CD14-positive monocyte (primary cell): ENCODE measurements around the gene GAP43. TPM values are rescaled to one million over a fixed set of nuclear protein-coding genes. Genes with fewer than 3 reads are reported as not detected.

Source experiments
- DNase-seq, 3 donors: peaks; one replicate each; pipeline ENCODE4 v3.0.0-alpha.2; 2011 to 2022
- H2AFZ ChIP-seq: 2 replicates; pipeline ENCODE4 v1.6.0; 2012; ENCODE audit warnings: mild to moderate bottlenecking, low read depth, low read length, inconsistent platforms; ENCODE audit not compliant: insufficient read depth, poor library complexity, severe bottlenecking
- H3K27ac ChIP-seq, 2 donors: 1 replicate in 1 of 2; 2 replicates in 1 of 2; pipeline ENCODE4 v1.5.1; 2012 to 2013; ENCODE audit warnings: low read length in 2 of 2, control low read depth in 1 of 2, inconsistent platforms in 1 of 2, low read depth in 1 of 2, mild to moderate bottlenecking in 1 of 2
- H3K27me3 ChIP-seq, 2 donors: one replicate each; pipeline versions ENCODE4 v1.6.0 to v1.6.1; 2011 to 2013; ENCODE audit warnings: low read length in 2 of 2; ENCODE audit not compliant: control insufficient read depth in 2 of 2, insufficient read depth in 2 of 2
- H3K36me3 ChIP-seq, 2 donors: replicated peaks in 1 of 2; 1 replicate in 1 of 2; 2 replicates in 1 of 2; pipeline versions ENCODE4 v1.5.1 to v1.6.1; 2012 to 2013; ENCODE audit warnings: low read length in 2 of 2, control low read depth in 1 of 2, inconsistent platforms in 1 of 2, mild to moderate bottlenecking in 1 of 2; ENCODE audit not compliant: insufficient read depth in 2 of 2, control insufficient read depth in 1 of 2
- H3K4me1 ChIP-seq, 2 donors: 1 replicate in 1 of 2; 2 replicates in 1 of 2; pipeline versions ENCODE4 v1.5.1 to v1.6.1; 2012 to 2013; ENCODE audit warnings: low read length in 2 of 2, control low read depth in 1 of 2, inconsistent platforms in 1 of 2, mild to moderate bottlenecking in 1 of 2, moderate library complexity in 1 of 2; ENCODE audit not compliant: insufficient read depth in 2 of 2, control insufficient read depth in 1 of 2
- H3K4me2 ChIP-seq: replicated peaks from 2 replicates; pipeline ENCODE3; 2012; ENCODE audit warnings: low read length, moderate library complexity, mild to moderate bottlenecking; ENCODE audit not compliant: poor library complexity, severe bottlenecking; ENCODE audit errors: extremely low read depth
- H3K4me3 ChIP-seq, 3 experiments: fragments of 200-600 bp in 1 of 3; sonication (generic) in 1 of 3; replicated peaks in 1 of 3; 1 replicate in 2 of 3; 2 replicates in 1 of 3; pipeline ENCODE4 v1.5.1; 2011 to 2013; ENCODE audit warnings: low read length in 3 of 3, mild to moderate bottlenecking in 3 of 3, control low read depth in 2 of 3, low read depth in 2 of 3, inconsistent platforms in 1 of 3, moderate library complexity in 1 of 3
- H3K79me2 ChIP-seq: 2 replicates; pipeline ENCODE4 v1.6.0; 2012; ENCODE audit warnings: mild to moderate bottlenecking, control low read depth, inconsistent platforms, low read length, moderate library complexity; ENCODE audit not compliant: insufficient read depth
- H3K9ac ChIP-seq: 2 replicates; pipeline ENCODE4 v1.6.0; 2017; ENCODE audit warnings: low read length, mild to moderate bottlenecking; ENCODE audit not compliant: insufficient read depth, poor library complexity, severe bottlenecking
- H3K9me3 ChIP-seq, 2 donors: replicated peaks in 1 of 2; 1 replicate in 1 of 2; 2 replicates in 1 of 2; pipeline versions ENCODE4 v1.5.1 to v1.6.1; 2012 to 2013; ENCODE audit warnings: low read length in 2 of 2, control low read depth in 1 of 2; ENCODE audit not compliant: control insufficient read depth in 1 of 2, insufficient read depth in 1 of 2
- H4K20me1 ChIP-seq: 2 replicates; pipeline ENCODE4 v1.6.0; 2012; ENCODE audit warnings: mild to moderate bottlenecking, low read length, control low read depth, moderate library complexity; ENCODE audit not compliant: insufficient read depth
- H3K27ac Mint-ChIP-seq, 7 donors: one replicate each; pipeline ENCODE4 v1.8.0; 2020; ENCODE audit warnings: mild to moderate bottlenecking in 7 of 7, mixed read lengths in 7 of 7, moderate library complexity in 6 of 7, inconsistent platforms in 2 of 7
- H3K27me3 Mint-ChIP-seq, 3 donors: one replicate each; pipeline ENCODE4 v1.8.0; 2021 to 2022; ENCODE audit warnings: low read depth in 3 of 3, mild to moderate bottlenecking in 3 of 3, mixed read lengths in 3 of 3, moderate library complexity in 3 of 3, inconsistent platforms in 1 of 3
- H3K36me3 Mint-ChIP-seq, 2 donors: one replicate each; pipeline ENCODE4 v1.8.0; 2020; ENCODE audit warnings: mixed read lengths in 2 of 2, inconsistent platforms in 1 of 2, mild to moderate bottlenecking in 1 of 2
- H3K4me1 Mint-ChIP-seq: one replicate; pipeline ENCODE4 v1.8.0; 2020; ENCODE audit warnings: mild to moderate bottlenecking, mixed read lengths
- H3K4me3 Mint-ChIP-seq, 2 donors: one replicate each; pipeline ENCODE4 v1.8.0; 2020; ENCODE audit warnings: mild to moderate bottlenecking in 2 of 2, mixed read lengths in 2 of 2, moderate library complexity in 1 of 2
- H3K9me3 Mint-ChIP-seq, 7 donors: one replicate each; pipeline ENCODE4 v1.8.0; 2020 to 2022; ENCODE audit warnings: mixed read lengths in 7 of 7, mild to moderate bottlenecking in 6 of 7, moderate library complexity in 6 of 7, inconsistent platforms in 2 of 7
- CTCF ChIP-seq: fragments of 200-600 bp; IDR thresholded peaks from one replicate; pipeline ENCODE4 v1.8.0; 2022; ENCODE audit warnings: antibody characterized with exemption, mild to moderate bottlenecking
- WGBS: methylation state at CpG from one replicate; pipeline ENCODE4 v1.1.5; 2013; ENCODE audit warnings: missing lambda C conversion rate; ENCODE audit not compliant: insufficient coverage; 5-methylcytosine and 5-hydroxymethylcytosine counted together
- intact Hi-C, 2 donors: fragments of 100-400 bp; cut with micrococcal nuclease; formaldehyde crosslinking; loops; one replicate each; pipeline versions ENCODE4 v1.15.0 to v1.15.1; 2023
- polyA plus RNA-seq, 3 donors: library from polyadenylated mRNA; depleted of rRNA in 1 of 3; unstranded in 2 of 3; stranded (reverse) in 1 of 3; fragments of 300-500 nt in 2 of 3; fragments of >200 nt in 1 of 3; fragmentation: Illumina TruSeq in 2 of 3; gene quantifications; 1 replicate in 2 of 3; 2 replicates in 1 of 3; pipeline ENCODE4 v1.2.3, GENCODE V29; 2012 to 2021

The GAP43 gene
- polyA plus RNA-seq, 3 donors = not detected

DNA sequence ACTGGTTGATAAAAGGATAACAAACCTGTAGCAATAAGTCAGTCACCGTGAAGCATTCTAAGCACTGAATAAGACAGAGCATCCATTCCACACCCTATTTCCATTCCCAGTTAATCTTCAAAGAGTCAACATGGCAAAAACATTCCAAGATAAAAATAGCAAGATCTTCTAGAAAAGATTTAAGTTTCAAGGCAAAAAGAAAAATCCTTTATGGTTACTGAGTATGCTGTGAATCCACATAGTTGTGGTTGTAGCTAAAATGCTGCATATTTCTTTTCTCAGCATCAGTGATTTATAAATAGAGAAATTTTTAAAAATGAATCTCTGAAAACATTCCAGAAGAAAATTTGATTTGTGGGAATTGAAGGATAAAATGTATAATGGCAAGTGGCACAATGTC is 21.1 kb downstream of the GAP43 start:
- H3K27me3 Mint-ChIP-seq = peaks cover 7% of the 10 kb centered on the region in 3 donors
- H3K4me3 ChIP-seq = no peak overlapping the region

GRCh38 chr3:115646027-115646690 is 22.8 kb downstream of the GAP43 start:
- H3K4me2 ChIP-seq = no peak overlapping the region
- no peak overlapping the region for H3K9ac ChIP-seq
- no peak overlapping the region for H2AFZ ChIP-seq
- H3K4me1 Mint-ChIP-seq = peaks cover 1% of the 10 kb centered on the region
- no peak overlapping the region for H3K27ac Mint-ChIP-seq
- no peaks in the 10 kb centered on the region for H3K9me3 ChIP-seq
- no peaks in the 10 kb centered on the region for H4K20me1 ChIP-seq
- no peaks in the 10 kb centered on the region for H3K79me2 ChIP-seq
- no peak overlapping the region for H3K4me3 Mint-ChIP-seq
- intact Hi-C loops = no loop called here
- H3K4me1 ChIP-seq = no peaks in the 10 kb centered on the region
- H3K36me3 Mint-ChIP-seq = no peaks in the 10 kb centered on the region
- no peak for DNase-seq
- H3K9me3 Mint-ChIP-seq = peaks cover 0 to 13% (median 0%) of the 10 kb centered on the region in 7 donors
- peaks cover 7 to 12% (median 7%) of the 10 kb centered on the region in 3 donors for H3K27me3 Mint-ChIP-seq
- H3K27me3 ChIP-seq = no peaks in the 10 kb centered on the region
- H3K4me3 ChIP-seq = no peak overlapping the region
- no peak overlapping the region for H3K27ac ChIP-seq
- no peak for TF ChIP-seq CTCF
- no peaks in the 10 kb centered on the region for H3K36me3 ChIP-seq
- WGBS = no CpG with 5 or more reads among the region's 2 CpGs

More for the DNA sequence above, 21.1 kb downstream of the GAP43 start:
- Histone ChIP-seq H3K9me3 (no peaks in the 10 kb centered on the region), H3K36me3 (no peaks in the 10 kb centered on the region), H4K20me1 (no peaks in the 10 kb centered on the region), H3K79me2 (no peaks in the 10 kb centered on the region), H3K27me3 (no peaks in the 10 kb centered on the region), H3K9ac (no peak overlapping the region), H3K4me2 (no peak overlapping the region), H3K4me1 (no peaks in the 10 kb centered on the region), H3K27ac (no peak overlapping the region), H2AFZ (no peak overlapping the region)
- Mint-ChIP-seq H3K4me3 (no peak overlapping the region), H3K9me3 (peaks cover 0 to 9% (median 0%) of the 10 kb centered on the region in 7 donors), H3K4me1 (no peaks in the 10 kb centered on the region), H3K36me3 (no peaks in the 10 kb centered on the region), H3K27ac (no peak overlapping the region)
- no CpG with 5 or more reads among the region's 1 CpG for WGBS
- intact Hi-C loops = no loop called here
- TF ChIP-seq CTCF = no peak
- no peak for DNase-seq
